ENCODE results near the gene FANCI. TPM values are rescaled to one million over a fixed set of nuclear protein-coding genes. Genes with fewer than 3 reads are reported as not detected.

FANCI gene
- total and polyA plus RNA-seq, 7 donors, result 2.0 to 16.0 (median 2.8) TPM

DNA sequence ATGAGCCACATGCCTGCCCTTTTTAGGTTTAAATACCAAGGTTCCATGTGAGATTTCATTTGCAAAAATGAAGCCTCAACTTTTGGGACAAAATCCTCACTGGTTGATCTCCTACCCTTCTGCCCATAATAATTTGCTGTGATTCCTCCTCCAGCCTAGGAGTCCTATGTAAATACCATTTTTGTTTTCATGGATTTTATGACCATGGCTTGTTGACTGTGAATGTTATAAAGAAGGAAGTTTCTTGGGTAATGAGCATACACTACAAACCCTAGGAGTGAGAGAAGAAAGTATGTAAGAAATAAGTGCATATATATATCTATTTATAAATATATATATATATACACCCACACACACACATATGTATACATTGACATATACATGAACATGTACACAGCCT is 35.5 kb upstream of the FANCI start:
- H3K9me3 ChIP-seq, result no peaks in the 10 kb centered on the region
- no peaks in the 10 kb centered on the region for H3K36me3 ChIP-seq
- no peaks in the 10 kb centered on the region for H3K27me3 ChIP-seq
- H3K4me3 ChIP-seq, result no peak overlapping the region
- TF ChIP-seq POLR2AphosphoS5 (IDR thresholded peaks at IDR 0.05), result no peak
- no peak for TF ChIP-seq POLR2A (IDR thresholded peaks at IDR 0.05)
- TF ChIP-seq, protein P1, sequence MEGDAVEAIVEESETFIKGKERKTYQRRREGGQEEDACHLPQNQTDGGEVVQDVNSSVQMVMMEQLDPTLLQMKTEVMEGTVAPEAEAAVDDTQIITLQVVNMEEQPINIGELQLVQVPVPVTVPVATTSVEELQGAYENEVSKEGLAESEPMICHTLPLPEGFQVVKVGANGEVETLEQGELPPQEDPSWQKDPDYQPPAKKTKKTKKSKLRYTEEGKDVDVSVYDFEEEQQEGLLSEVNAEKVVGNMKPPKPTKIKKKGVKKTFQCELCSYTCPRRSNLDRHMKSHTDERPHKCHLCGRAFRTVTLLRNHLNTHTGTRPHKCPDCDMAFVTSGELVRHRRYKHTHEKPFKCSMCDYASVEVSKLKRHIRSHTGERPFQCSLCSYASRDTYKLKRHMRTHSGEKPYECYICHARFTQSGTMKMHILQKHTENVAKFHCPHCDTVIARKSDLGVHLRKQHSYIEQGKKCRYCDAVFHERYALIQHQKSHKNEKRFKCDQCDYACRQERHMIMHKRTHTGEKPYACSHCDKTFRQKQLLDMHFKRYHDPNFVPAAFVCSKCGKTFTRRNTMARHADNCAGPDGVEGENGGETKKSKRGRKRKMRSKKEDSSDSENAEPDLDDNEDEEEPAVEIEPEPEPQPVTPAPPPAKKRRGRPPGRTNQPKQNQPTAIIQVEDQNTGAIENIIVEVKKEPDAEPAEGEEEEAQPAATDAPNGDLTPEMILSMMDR (IDR thresholded peaks at IDR 0.05), result no peak
- TF ChIP-seq EP300 (IDR thresholded peaks at IDR 0.05), result no peak
- H3K27ac ChIP-seq, result no peak overlapping the region
- no peak for DNase-seq
- intact Hi-C loops (cut with DNase I), result loop anchor here (10.0 kb wide), 1 partner anchor 227 kb away; no protein-coding TSS in a partner anchor
- peaks cover 0 to 8% (median 4%) of the 10 kb centered on the region in 4 donors for H3K4me1 ChIP-seq

DNA sequence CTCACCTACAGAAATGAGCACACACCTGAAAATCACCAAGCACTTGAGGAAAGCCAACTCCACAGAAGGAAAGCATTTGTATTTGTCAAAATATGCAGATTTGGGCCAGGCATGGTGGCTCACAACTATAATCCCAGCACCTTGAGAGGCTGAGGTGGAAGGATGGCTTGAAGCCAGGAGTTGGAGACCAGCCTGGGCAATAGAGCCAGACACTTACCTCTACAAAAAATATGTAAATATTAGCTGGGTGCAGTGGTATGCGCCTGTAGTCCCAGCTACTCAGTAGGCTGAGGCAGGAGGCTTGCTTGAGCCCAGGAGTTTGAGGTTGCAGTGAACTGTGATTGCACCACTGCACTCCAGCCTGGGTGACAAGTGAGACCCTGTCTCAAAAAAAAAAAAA is 34.7 kb upstream of the FANCI start:
- no peak for DNase-seq
- H3K9me3 ChIP-seq, result no peaks in the 10 kb centered on the region
- no peak overlapping the region for H3K27ac ChIP-seq
- peaks cover 0 to 16% (median 7%) of the 10 kb centered on the region in 4 donors for H3K4me1 ChIP-seq
- H3K36me3 ChIP-seq, result no peaks in the 10 kb centered on the region
- no peak for TF ChIP-seq POLR2AphosphoS5 (IDR thresholded peaks at IDR 0.05)
- TF ChIP-seq, protein P1 (IDR thresholded peaks at IDR 0.05), result no peak
- TF ChIP-seq POLR2A (IDR thresholded peaks at IDR 0.05), result no peak
- TF ChIP-seq EP300 (IDR thresholded peaks at IDR 0.05), result no peak
- intact Hi-C loops (cut with DNase I), result loop anchor here (10.0 kb wide), 1 partner anchor 226 kb away; no protein-coding TSS in a partner anchor
- H3K4me3 ChIP-seq, result no peak overlapping the region
- H3K27me3 ChIP-seq, result no peaks in the 10 kb centered on the region
- WGBS, 2 donors, result 51 to 77% methylated on average over 1 of the region's 1 CpG

DNA sequence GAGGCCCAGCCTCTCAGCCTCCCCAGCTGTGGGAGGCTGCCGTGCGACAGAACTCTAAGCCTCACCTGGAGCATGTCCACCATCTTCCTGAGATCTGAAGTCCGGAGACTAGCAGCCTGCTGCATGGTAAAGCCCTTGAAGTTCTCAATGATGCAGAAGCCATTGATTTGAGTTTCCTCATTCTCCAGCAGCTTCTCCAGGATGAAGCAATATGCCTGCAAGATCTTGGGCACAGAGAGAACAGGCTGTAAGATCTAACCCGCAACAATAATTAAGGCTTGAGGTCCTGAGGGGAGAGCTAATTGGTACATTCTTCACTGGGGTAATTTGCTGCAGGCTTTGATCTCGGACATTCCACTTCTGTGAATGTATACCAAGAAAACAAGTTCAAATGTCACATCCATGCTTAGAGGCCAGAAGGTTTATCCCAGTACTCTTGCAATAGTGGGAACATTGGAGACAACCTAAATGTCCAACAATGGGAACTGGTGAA is 32.1 kb upstream of the FANCI start:
- Histone ChIP-seq H3K27me3 (no peaks in the 10 kb centered on the region), H3K4me1 (peaks cover 0 to 17% (median 7%) of the 10 kb centered on the region in 4 donors), H3K4me3 (no peak overlapping the region), H3K27ac (no peak overlapping the region), H3K36me3 (no peaks in the 10 kb centered on the region), H3K9me3 (no peaks in the 10 kb centered on the region)
- no peak for DNase-seq
- TF ChIP-seq, protein P1 (IDR thresholded peaks at IDR 0.05), result no peak
- TF ChIP-seq POLR2A (IDR thresholded peaks at IDR 0.05) (no peak), POLR2AphosphoS5 (IDR thresholded peaks at IDR 0.05) (no peak)
- WGBS, 2 donors, result 82 to 92% methylated on average over 5 of the region's 5 CpGs
- intact Hi-C loops (cut with DNase I), result no loop called here

DNA sequence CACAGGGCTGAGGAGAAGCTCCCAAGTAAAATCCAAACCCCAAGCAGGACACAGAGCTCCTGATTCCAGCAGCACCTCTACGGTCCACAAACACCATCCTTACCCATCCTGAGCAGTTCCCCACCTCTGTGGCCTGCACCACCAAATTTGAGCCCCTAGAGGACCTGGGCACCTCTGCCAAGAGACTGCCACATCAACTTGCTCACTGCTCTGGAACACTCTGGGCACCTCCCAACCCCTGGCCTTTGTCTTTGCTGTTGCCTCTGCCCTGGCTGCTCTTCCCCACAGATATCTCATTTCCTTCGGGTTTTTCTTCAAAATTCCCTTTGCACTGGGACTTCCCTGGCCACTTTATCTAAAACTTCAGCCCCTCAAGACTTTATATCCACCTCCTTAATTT is 28.2 kb upstream of the FANCI start:
- WGBS, 2 donors, result 85 to 91% methylated on average over 2 of the region's 2 CpGs
- TF ChIP-seq, protein P1 (IDR thresholded peaks at IDR 0.05), result no peak
- no peak for TF ChIP-seq POLR2A (IDR thresholded peaks at IDR 0.05)
- TF ChIP-seq POLR2AphosphoS5 (IDR thresholded peaks at IDR 0.05), result no peak
- TF ChIP-seq EP300 (IDR thresholded peaks at IDR 0.05), result no peak
- peaks cover 0 to 12% (median 5%) of the 10 kb centered on the region in 4 donors for H3K4me1 ChIP-seq
- H3K9me3 ChIP-seq, result no peaks in the 10 kb centered on the region
- H3K4me3 ChIP-seq, result no peak overlapping the region
- no peaks in the 10 kb centered on the region for H3K27me3 ChIP-seq
- no peaks in the 10 kb centered on the region for H3K36me3 ChIP-seq
- intact Hi-C loops (cut with DNase I), result no loop called here
- DNase-seq, result no peak
- H3K27ac ChIP-seq, result no peak overlapping the region

DNA sequence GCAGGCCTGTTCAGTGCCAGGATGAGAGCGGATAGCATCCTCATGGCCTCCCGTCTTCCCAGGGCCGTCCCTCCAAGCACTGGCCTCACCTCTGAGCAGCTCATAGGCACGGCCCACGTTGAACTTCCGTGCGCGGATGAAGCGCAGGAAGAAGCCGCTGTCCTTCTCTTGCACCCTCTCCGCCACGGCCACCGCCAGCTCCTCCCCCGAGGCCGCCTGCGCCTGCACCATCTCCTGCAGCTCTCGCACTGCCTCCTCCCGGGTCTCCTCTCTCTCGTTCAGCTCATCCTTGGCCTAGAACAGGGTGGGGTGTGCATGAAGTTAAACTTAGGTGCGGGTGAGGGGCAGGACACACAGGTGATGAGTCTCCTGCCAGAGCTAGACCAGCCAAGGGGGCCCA is 26.7 kb upstream of the FANCI start:
- H3K4me1 ChIP-seq, result peaks cover 0 to 12% (median 5%) of the 10 kb centered on the region in 4 donors
- no peaks in the 10 kb centered on the region for H3K9me3 ChIP-seq
- H3K4me3 ChIP-seq, result no peak overlapping the region
- no peak overlapping the region for H3K27ac ChIP-seq
- DNase-seq, result no peak
- TF ChIP-seq, protein P1 (IDR thresholded peaks at IDR 0.05), result no peak
- TF ChIP-seq POLR2A (IDR thresholded peaks at IDR 0.05) (no peak), EP300 (IDR thresholded peaks at IDR 0.05) (no peak), POLR2AphosphoS5 (IDR thresholded peaks at IDR 0.05) (no peak)
- intact Hi-C loops (cut with DNase I), result no loop called here
- H3K36me3 ChIP-seq, result no peaks in the 10 kb centered on the region
- H3K27me3 ChIP-seq, result no peaks in the 10 kb centered on the region
- 94 to 95% methylated on average over 20 of the region's 20 CpGs for WGBS, 2 donors

Measured in sigmoid colon (tissue), 7 donors.